Psoas muscle (tissue), 8 donors: ENCODE data around the gene RPRD1B. TPM values are rescaled to one million over a fixed set of nuclear protein-coding genes. Genes with fewer than 3 reads are reported as not detected.
A peak's percentile ranks its signal among the peaks of the same experiment; 100 is the strongest.

Experiments
- ATAC-seq, 4 donors: fragments of 200-7000 bp; cut with Tn5 transposase; one replicate each; pipeline ENCODE4 v1.9.1; 2020; ENCODE audit warnings: moderate library complexity in 3 of 4, mild to moderate bottlenecking in 2 of 4
- DNase-seq, 2 donors: peaks; one replicate each; pipeline ENCODE4 v3.0.0-alpha.2; 2020
- H3K27ac ChIP-seq: fragments of 200-600 bp; one replicate; pipeline ENCODE4 v1.8.0; 2022
- H3K27me3 ChIP-seq, 3 donors: fragments of 200-600 bp in 1 of 3; one replicate each; pipeline versions ENCODE4 v1.6.1 to v1.8.0; 2013 to 2022; ENCODE audit warnings: low read length in 2 of 3, mild to moderate bottlenecking in 2 of 3, moderate library complexity in 1 of 3; ENCODE audit not compliant: insufficient read depth in 3 of 3
- H3K36me3 ChIP-seq, 2 donors: fragments of 200-600 bp in 1 of 2; one replicate each; pipeline versions ENCODE4 v1.6.1 to v1.8.0; 2013 to 2022; ENCODE audit warnings: low read depth in 1 of 2, mild to moderate bottlenecking in 1 of 2, moderate library complexity in 1 of 2; ENCODE audit not compliant: insufficient read depth in 1 of 2
- H3K4me1 ChIP-seq: fragments of 200-600 bp; one replicate; pipeline ENCODE4 v1.8.0; 2022
- H3K4me3 ChIP-seq: fragments of 200-600 bp; one replicate; pipeline ENCODE4 v1.8.0; 2022; ENCODE audit warnings: mild to moderate bottlenecking
- H3K9me3 ChIP-seq: fragments of 200-600 bp; one replicate; pipeline ENCODE4 v1.8.0; 2022
- WGBS, 3 donors: extraction: QIAGEN DNeasy Blood & Tissue Kit; methylation state at CpG; one replicate each; pipeline versions ENCODE4 v1.1.6 to v1.1.7; 2013; 5-methylcytosine and 5-hydroxymethylcytosine counted together
- intact Hi-C, 2 donors: fragments of 100-400 bp; cut with DNase I; formaldehyde crosslinking; loops; one replicate each; pipeline versions ENCODE4 v1.11.0 to v1.14.2; 2022
- polyA plus RNA-seq, 3 donors: library from polyadenylated mRNA; stranded (reverse); fragments of 200-250 nt; gene quantifications; one replicate each; pipeline ENCODE4 v1.2.3, GENCODE V29; 2013
- total RNA-seq, 4 donors: library from RNA; stranded (reverse); fragmentation: NEBNext Ultra II Directional in 2 of 4; extraction: Animal tissue kit (Norgen Biotek cat#: 25700) in 2 of 4; gene quantifications; one replicate each; pipeline versions ENCODE4 v1.2.1 to v1.2.4, GENCODE V29; 2021 to 2023
- TF ChIP-seq, protein P1 (sequence below): fragments of 200-600 bp; IDR thresholded peaks from one replicate; pipeline ENCODE4 v1.8.0; 2022; ENCODE audit warnings: antibody characterized with exemption
- donor health status: healthy with polysubstance abuse.
- donor health status: DM: no; HTN: no; CAD: no; lungs with moderate emphysema.
- donor health status: Bipolar disorder and iron deficiency.
- donor health status: healthy.
- donor health status: DM: yes; HTN: yes; CAD: no.
- donor health status: DM: no; HTN: no; CAD: no.
- donor health status: DM: no; HTN: no; CAD: no.
- donor health status: DM: yes; HTN: yes; CAD: no.

The RPRD1B gene
- total and polyA plus RNA-seq, 7 donors, result 14.0 to 55.7 (median 32.7) TPM

GRCh38 chr20:38040276-38040675 is 6.7 kb downstream of the RPRD1B start:
- TF ChIP-seq, protein P1, sequence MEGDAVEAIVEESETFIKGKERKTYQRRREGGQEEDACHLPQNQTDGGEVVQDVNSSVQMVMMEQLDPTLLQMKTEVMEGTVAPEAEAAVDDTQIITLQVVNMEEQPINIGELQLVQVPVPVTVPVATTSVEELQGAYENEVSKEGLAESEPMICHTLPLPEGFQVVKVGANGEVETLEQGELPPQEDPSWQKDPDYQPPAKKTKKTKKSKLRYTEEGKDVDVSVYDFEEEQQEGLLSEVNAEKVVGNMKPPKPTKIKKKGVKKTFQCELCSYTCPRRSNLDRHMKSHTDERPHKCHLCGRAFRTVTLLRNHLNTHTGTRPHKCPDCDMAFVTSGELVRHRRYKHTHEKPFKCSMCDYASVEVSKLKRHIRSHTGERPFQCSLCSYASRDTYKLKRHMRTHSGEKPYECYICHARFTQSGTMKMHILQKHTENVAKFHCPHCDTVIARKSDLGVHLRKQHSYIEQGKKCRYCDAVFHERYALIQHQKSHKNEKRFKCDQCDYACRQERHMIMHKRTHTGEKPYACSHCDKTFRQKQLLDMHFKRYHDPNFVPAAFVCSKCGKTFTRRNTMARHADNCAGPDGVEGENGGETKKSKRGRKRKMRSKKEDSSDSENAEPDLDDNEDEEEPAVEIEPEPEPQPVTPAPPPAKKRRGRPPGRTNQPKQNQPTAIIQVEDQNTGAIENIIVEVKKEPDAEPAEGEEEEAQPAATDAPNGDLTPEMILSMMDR, result no peak
- no peak for ATAC-seq
- H3K4me1 ChIP-seq, result peaks cover 62% of the 10 kb centered on the region
- DNase-seq, result no peak
- 48 to 96% (median 96%) methylated on average over 1 of the region's 1 CpG for WGBS, 3 donors
- intact Hi-C loops, result no loop called here
- H3K36me3 ChIP-seq, result peaks cover 3 to 81% of the 10 kb centered on the region in 2 donors
- H3K9me3 ChIP-seq, result no peaks in the 10 kb centered on the region
- no peak overlapping the region for H3K27ac ChIP-seq
- no peaks in the 10 kb centered on the region for H3K27me3 ChIP-seq
- no peak overlapping the region for H3K4me3 ChIP-seq

GRCh38 chr20:38043512-38044300 is 10.2 kb downstream of the RPRD1B start:
- intact Hi-C loops, result no loop called here
- H3K9me3 ChIP-seq, result no peaks in the 10 kb centered on the region
- WGBS, 3 donors, result 71 to 90% (median 77%) methylated on average over 10 of the region's 10 CpGs
- TF ChIP-seq, protein P1, result no peak
- peaks cover 50% of the 10 kb centered on the region for H3K4me1 ChIP-seq
- H3K27ac ChIP-seq, result peak overlapping the region; percentile 69
- peak; percentile 17 to 67 for DNase-seq
- no peak overlapping the region for H3K4me3 ChIP-seq
- peak; percentile 88 to 97 (median 94) for ATAC-seq
- no peaks in the 10 kb centered on the region for H3K27me3 ChIP-seq
- peaks cover 0 to 78% of the 10 kb centered on the region in 2 donors for H3K36me3 ChIP-seq

GRCh38 chr20:38044685-38045084 is 11.1 kb downstream of the RPRD1B start:
- 59 to 86% (median 81%) methylated on average over 3 of the region's 3 CpGs for WGBS, 3 donors
- Histone ChIP-seq H3K4me3 (no peak overlapping the region), H3K27ac (peak overlapping the region; percentile 69), H3K36me3 (peaks cover 0 to 79% of the 10 kb centered on the region in 2 donors), H3K4me1 (peaks cover 59% of the 10 kb centered on the region), H3K9me3 (no peaks in the 10 kb centered on the region), H3K27me3 (no peaks in the 10 kb centered on the region)
- no peak for DNase-seq
- ATAC-seq, result no peak
- intact Hi-C loops, result no loop called here
- TF ChIP-seq, protein P1, result no peak

GRCh38 chr20:38046572-38046971 is 13.0 kb downstream of the RPRD1B start:
- intact Hi-C loops, result no loop called here
- peak in 1 of 2 donors; percentile 20 for DNase-seq
- Histone ChIP-seq H3K9me3 (no peaks in the 10 kb centered on the region), H3K36me3 (peaks cover 0 to 71% of the 10 kb centered on the region in 2 donors), H3K27me3 (no peaks in the 10 kb centered on the region), H3K27ac (peak overlapping the region; percentile 39), H3K4me1 (peaks cover 74% of the 10 kb centered on the region), H3K4me3 (no peak overlapping the region)
- ATAC-seq, result no peak
- WGBS, 3 donors, result 29 to 54% (median 43%) methylated on average over 4 of the region's 4 CpGs
- TF ChIP-seq, protein P1, result no peak
